OCI-LY7 (cell line): ENCODE data around the gene BRMS1. TPM values are rescaled to one million over a fixed set of nuclear protein-coding genes. Genes with fewer than 3 reads are reported as not detected.
A peak's percentile ranks its signal among the peaks of the same experiment; 100 is the strongest.

Experiments used
- BruUV-seq: library from RNA; stranded (reverse); fragments of 400-500 nt; replicated peaks from 2 replicates; lab custom pipeline; 2021; lab: Mats Ljungman, UMichigan
- CTCF ChIA-PET: fragments of 300-600 bp; sonication (Branson Sonifier 250); formaldehyde crosslinking; loops from one replicate; lab custom pipeline; 2022; ENCODE audit warnings: antibody characterized with exemption; ENCODE audit not compliant: unreplicated experiment; lab: Charles Lee
- POLR2A ChIA-PET: fragments of 300-600 bp; sonication (Branson Sonifier 250); formaldehyde crosslinking; loops from one replicate; lab custom pipeline; 2022; ENCODE audit warnings: antibody characterized with exemption; lab: Charles Lee
- DNase-seq: peaks from one replicate; pipeline ENCODE4 v3.0.0-alpha.2; 2015; ENCODE audit warnings: low spot score
- H2AFZ ChIP-seq: fragments of 200-600 bp; sonication (generic), shearing (Covaris generic); 2 replicates; pipeline ENCODE4 v1.6.1; 2014; ENCODE audit warnings: mild to moderate bottlenecking, antibody characterized with exemption, low read length, moderate library complexity
- H3K27ac ChIP-seq: fragments of 200-600 bp; sonication (generic); 2 replicates; pipeline ENCODE4 v1.5.1; 2014; ENCODE audit warnings: mixed run types, low read depth, mild to moderate bottlenecking, moderate library complexity, low read length, inconsistent platforms; ENCODE audit not compliant: poor library complexity, severe bottlenecking
- H3K36me3 ChIP-seq: fragments of 200-600 bp; sonication (generic); 2 replicates; pipeline ENCODE4 v1.6.1; 2014; ENCODE audit warnings: mild to moderate bottlenecking, antibody characterized with exemption, low read length, moderate library complexity, mixed read lengths; ENCODE audit not compliant: insufficient read depth
- H3K4me1 ChIP-seq: fragments of 200-600 bp; sonication (generic); 2 replicates; pipeline ENCODE4 v1.5.1; 2014; ENCODE audit warnings: mild to moderate bottlenecking, low read length; ENCODE audit not compliant: insufficient read depth, poor library complexity, severe bottlenecking
- H3K4me2 ChIP-seq: fragments of 200-600 bp; sonication (generic); 2 replicates; pipeline ENCODE4 v1.6.1; 2014; ENCODE audit warnings: mild to moderate bottlenecking, low read length
- H3K4me3 ChIP-seq: fragments of 200-600 bp; sonication (generic); 2 replicates; pipeline ENCODE4 v1.5.1; 2014; ENCODE audit warnings: mild to moderate bottlenecking, low read depth, low read length; ENCODE audit not compliant: poor library complexity, severe bottlenecking
- H3K79me2 ChIP-seq: fragments of 200-600 bp; sonication (generic); 2 replicates; pipeline ENCODE4 v1.6.1; 2016; ENCODE audit warnings: low read depth, mild to moderate bottlenecking, low read length, moderate library complexity, mixed read lengths; ENCODE audit not compliant: insufficient read depth
- H3K9me2 ChIP-seq: fragments of 200-600 bp; sonication (generic); 2 replicates; pipeline ENCODE4 v1.6.1; 2016; ENCODE audit warnings: mild to moderate bottlenecking, low read length, mixed read lengths; ENCODE audit not compliant: insufficient read depth
- H3K9me3 ChIP-seq: fragments of 200-600 bp; sonication (generic); 2 replicates; pipeline ENCODE4 v1.6.1; 2014; ENCODE audit warnings: mild to moderate bottlenecking, mixed run types, low read length, mixed read lengths
- H4K20me1 ChIP-seq: fragments of 200-600 bp; sonication (generic); 2 replicates; pipeline ENCODE4 v1.6.1; 2014; ENCODE audit warnings: mild to moderate bottlenecking, antibody characterized with exemption, low read length, moderate library complexity, mixed read lengths; ENCODE audit not compliant: insufficient read depth
- EZH2phosphoT487 ChIP-seq: fragments of 200-600 bp; sonication (generic); IDR thresholded peaks from 2 replicates; pipeline ENCODE4 v1.6.1; 2018; ENCODE audit warnings: low read depth, borderline replicate concordance, mild to moderate bottlenecking, mixed run types, antibody characterized with exemption, low read length, moderate library complexity, mixed read lengths
- intact Hi-C: fragments of 100-400 bp; cut with micrococcal nuclease; formaldehyde crosslinking; loops from one replicate; pipeline ENCODE4 v1.10.0; 2022; ENCODE audit not compliant: unreplicated experiment
- total RNA-seq, 2 experiments: library from RNA; depleted of rRNA in 1 of 2; stranded (reverse); fragments of >200 nt in 1 of 2; shearing (Covaris generic) in 1 of 2; gene quantifications; 2 replicates each; pipeline ENCODE4 v1.2.3, GENCODE V29; 2014 to 2022
- TF ChIP-seq, protein P1 (sequence below): fragments of 200-600 bp; sonication (generic); conservative IDR thresholded peaks from 2 replicates; pipeline ENCODE4 v1.5.1; 2014; ENCODE audit warnings: mild to moderate bottlenecking, antibody characterized with exemption, low read length, moderate library complexity, mixed read lengths

The BRMS1 gene
- total RNA-seq, 2 experiments from 2014 or later = 43.1 to 43.8 TPM

DNA sequence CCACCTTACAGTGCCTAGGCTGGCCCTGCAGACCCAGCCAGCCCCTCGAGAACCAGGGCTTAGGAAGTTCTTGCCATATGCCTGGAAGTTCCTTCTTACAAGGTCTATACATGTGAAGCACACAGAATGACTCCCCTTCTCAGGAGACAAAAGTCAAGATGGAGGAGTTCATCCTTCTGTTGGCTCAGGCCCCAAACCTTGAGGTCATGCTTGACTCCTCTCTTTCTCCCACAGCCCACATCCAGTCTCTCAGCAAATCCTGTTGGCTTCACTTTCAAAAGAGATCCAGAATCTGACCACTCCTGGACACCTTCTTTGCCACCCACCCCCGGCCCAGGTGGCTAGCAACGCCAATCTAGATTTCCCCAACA lies 26.3 kb downstream of the BRMS1 start:
- H3K9me2 ChIP-seq = no peaks in the 10 kb centered on the region
- peaks cover 30% of the 10 kb centered on the region for H3K4me1 ChIP-seq
- no TSS peak for BruUV-seq
- H3K79me2 ChIP-seq = no peaks in the 10 kb centered on the region
- no peaks in the 10 kb centered on the region for H3K36me3 ChIP-seq
- H3K4me3 ChIP-seq = peak overlapping the region; percentile 49
- TF ChIP-seq EZH2phosphoT487 = no peak
- TF ChIP-seq, protein P1, sequence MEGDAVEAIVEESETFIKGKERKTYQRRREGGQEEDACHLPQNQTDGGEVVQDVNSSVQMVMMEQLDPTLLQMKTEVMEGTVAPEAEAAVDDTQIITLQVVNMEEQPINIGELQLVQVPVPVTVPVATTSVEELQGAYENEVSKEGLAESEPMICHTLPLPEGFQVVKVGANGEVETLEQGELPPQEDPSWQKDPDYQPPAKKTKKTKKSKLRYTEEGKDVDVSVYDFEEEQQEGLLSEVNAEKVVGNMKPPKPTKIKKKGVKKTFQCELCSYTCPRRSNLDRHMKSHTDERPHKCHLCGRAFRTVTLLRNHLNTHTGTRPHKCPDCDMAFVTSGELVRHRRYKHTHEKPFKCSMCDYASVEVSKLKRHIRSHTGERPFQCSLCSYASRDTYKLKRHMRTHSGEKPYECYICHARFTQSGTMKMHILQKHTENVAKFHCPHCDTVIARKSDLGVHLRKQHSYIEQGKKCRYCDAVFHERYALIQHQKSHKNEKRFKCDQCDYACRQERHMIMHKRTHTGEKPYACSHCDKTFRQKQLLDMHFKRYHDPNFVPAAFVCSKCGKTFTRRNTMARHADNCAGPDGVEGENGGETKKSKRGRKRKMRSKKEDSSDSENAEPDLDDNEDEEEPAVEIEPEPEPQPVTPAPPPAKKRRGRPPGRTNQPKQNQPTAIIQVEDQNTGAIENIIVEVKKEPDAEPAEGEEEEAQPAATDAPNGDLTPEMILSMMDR = no peak
- H3K4me2 ChIP-seq = peak overlapping the region; percentile 81
- no peaks in the 10 kb centered on the region for H3K9me3 ChIP-seq
- ChIA-PET POLR2A (interaction anchor here (1.2 kb wide), 1 partner anchor 32 kb away, joined by 3 read pairs; no protein-coding TSS in a partner anchor), CTCF (interaction anchor here (0.9 kb wide), 1 partner anchor 53 kb away, joined by 3 read pairs; the partner anchor contains the start of gene SLC29A2)
- H2AFZ ChIP-seq = peak overlapping the region; percentile 83
- DNase-seq = no peak
- intact Hi-C loops = no loop called here
- no peaks in the 10 kb centered on the region for H4K20me1 ChIP-seq
- peak overlapping the region; percentile 83 for H3K27ac ChIP-seq

DNA sequence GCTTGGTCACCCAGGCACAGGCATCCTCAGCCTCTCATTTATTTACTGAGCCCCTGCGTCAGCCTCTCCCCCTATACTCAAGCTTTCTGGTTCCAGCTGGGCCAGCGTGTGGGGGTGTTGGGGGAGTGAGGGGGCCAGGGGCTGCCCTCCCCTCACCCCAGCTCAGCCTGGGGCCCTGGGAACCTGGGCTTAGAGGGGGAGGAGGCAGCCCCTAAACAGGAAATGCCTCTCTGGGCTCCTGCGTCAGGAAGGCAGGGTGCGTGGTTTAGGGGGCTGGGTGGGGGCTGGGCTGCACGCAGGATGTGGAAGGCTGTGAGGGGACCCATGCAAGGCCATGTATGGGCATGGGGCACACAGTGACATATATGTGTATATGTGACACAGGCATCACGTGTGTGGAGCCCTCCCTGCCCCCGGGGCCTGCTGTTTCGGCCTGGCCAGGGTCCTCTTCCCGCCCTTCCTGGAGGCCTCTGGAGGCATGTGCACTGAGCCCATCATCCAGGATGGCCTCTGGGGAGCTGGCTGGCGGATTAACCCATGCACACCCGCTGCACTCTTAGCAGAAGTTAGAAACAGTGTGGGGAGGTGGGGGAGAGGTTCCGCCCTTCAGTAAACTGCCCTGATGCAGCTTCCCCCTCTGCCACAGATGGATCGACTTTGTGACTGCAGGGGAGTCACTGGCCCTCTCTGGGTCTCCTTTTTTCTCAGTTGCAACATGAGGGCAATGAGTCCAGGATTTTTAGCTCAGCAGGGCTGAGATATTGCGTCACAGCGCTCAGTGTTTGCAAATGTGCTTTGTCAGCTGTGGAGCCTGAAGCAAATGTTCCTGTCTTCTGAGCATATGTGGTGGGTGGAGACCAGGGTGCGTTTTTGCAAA lies 26.9 kb downstream of the BRMS1 start:
- Histone ChIP-seq H3K4me3 (peak overlapping the region; percentile 49), H3K79me2 (no peaks in the 10 kb centered on the region), H3K4me2 (peak overlapping the region; percentile 81), H3K27ac (peak overlapping the region; percentile 83), H3K9me2 (no peaks in the 10 kb centered on the region), H4K20me1 (no peaks in the 10 kb centered on the region), H2AFZ (peak overlapping the region; percentile 83), H3K36me3 (no peaks in the 10 kb centered on the region), H3K4me1 (peaks cover 36% of the 10 kb centered on the region), H3K9me3 (no peaks in the 10 kb centered on the region)
- DNase-seq = peak; percentile 80
- intact Hi-C loops = no loop called here
- ChIA-PET CTCF (interaction anchor here (0.9 to 1.0 kb wide), 2 partner anchors 51 to 54 kb away, joined by 3 to 4 read pairs; partner anchors contain the start of gene SLC29A2), POLR2A (interaction anchor here (0.6 to 1.2 kb wide), 2 partner anchors 32 to 39 kb away, joined by 3 read pairs; no protein-coding TSS in a partner anchor)
- TF ChIP-seq EZH2phosphoT487 = no peak
- TF ChIP-seq, protein P1 = no peak
- BruUV-seq = no TSS peak
